ENCODE measurements around the gene WDR7. TPM values are rescaled to one million over a fixed set of nuclear protein-coding genes. Genes with fewer than 3 reads are reported as not detected.

The WDR7 gene
- total and polyA plus RNA-seq, 9 of the 15 experiments (the other 6 are each of a cell fraction or from before 2014, with no cell fraction given), result 1.4 to 9.4 (median 5.3) TPM

DNA sequence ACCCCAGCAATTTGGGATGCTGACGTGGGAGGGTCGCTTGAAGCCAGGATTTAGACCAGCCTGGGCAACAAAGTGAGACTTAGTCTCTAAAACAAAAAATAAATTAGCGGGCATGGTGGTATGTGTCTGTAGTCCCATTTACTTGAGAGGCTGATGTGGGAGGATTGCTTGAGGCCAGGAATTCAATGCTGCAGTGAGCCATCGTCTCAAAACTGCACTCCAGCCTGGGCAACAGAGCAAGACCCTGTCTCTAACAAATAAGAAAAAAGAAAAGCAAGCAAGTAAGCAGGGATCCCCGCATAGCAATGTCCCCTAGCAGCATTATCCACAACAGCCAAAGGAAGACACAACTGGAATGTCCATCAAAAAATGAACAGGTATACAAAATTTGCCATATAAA, 16.2 kb upstream of the WDR7 start:
- no peak for FAIRE-seq
- H3K9me1 ChIP-seq (ENCODE audit: control insufficient read depth, insufficient read depth, low read length), result no peaks in the 10 kb centered on the region
- intact Hi-C loops (cut with micrococcal nuclease) (loop anchor here (10.0 kb wide), 1 partner anchor 1250 kb away; no protein-coding TSS in a partner anchor), in situ Hi-C loops (cut with MboI) (no loop called here)
- H3K27me3 ChIP-seq (ENCODE audit: control insufficient read depth in 2 of 2, insufficient read depth in 2 of 2, low read length in 2 of 2), result no peaks in the 10 kb centered on the region
- H2AFZ ChIP-seq (ENCODE audit: low read depth, low read length), result no peak overlapping the region
- ATAC-seq, result no peak
- H4K20me1 ChIP-seq (replicated peaks; ENCODE audit: control insufficient read depth, insufficient read depth, low read length), result peaks cover 9% of the 10 kb centered on the region; the same call in 1 of the 2 replicates
- H3K27ac ChIP-seq (ENCODE audit: extremely low read depth, low read depth, low read length), result no peak overlapping the region
- peak overlapping the region; percentile 44; the same call in 1 of the 2 replicates for H3K4me2 ChIP-seq (ENCODE audit: insufficient read depth, low read length)
- no peak overlapping the region for H3K4me3 ChIP-seq
- ChIA-PET CTCF (ENCODE audit: low intra/inter-chr PET ratio) (no interaction called here), POLR2A (no interaction called here)
- peaks cover 4% of the 10 kb centered on the region; the same call in 1 of the 2 replicates for H3K9me3 ChIP-seq (replicated peaks; ENCODE audit: control insufficient read depth, insufficient read depth, low read depth, low read length)
- peaks cover 0 to 2% of the 10 kb centered on the region in 2 experiments; a peak in 3 of 5 replicates for H3K4me1 ChIP-seq (replicated peaks in 1 of 2; ENCODE audit: control insufficient read depth in 2 of 2, insufficient read depth in 2 of 2, low read length in 2 of 2)
- peaks cover 42% of the 10 kb centered on the region for H3K36me3 ChIP-seq (ENCODE audit: control insufficient read depth, insufficient read depth, low read length)
- TF ChIP-seq ZNF121 (CRISPR knock-in tag; conservative IDR thresholded peaks at IDR 0.05) (peak; percentile 59; the same call in 1 of the 2 replicates), NUFIP1 (IDR thresholded peaks at IDR 0.05; ENCODE audit: partially characterized antibody) (no peak), RBM25 (IDR thresholded peaks at IDR 0.05; ENCODE audit: low read depth, low read length, severe bottlenecking) (peak; percentile 48)
- BruUV-seq (replicated peaks), result no TSS peak
- DNase-seq (ENCODE audit: extremely low read depth in 1 of 4, low spot score in 3 of 4), result no peak
- 65% methylated on average over 5 of the region's 5 CpGs for WGBS (ENCODE audit: insufficient coverage, low coverage, missing lambda C conversion rate)
- H3K9ac ChIP-seq (ENCODE audit: insufficient read depth in 1 of 2, low read depth in 2 of 2, low read length in 2 of 2), result no peak overlapping the region
- H3K79me2 ChIP-seq (ENCODE audit: control insufficient read depth, insufficient read depth, low read length), result peaks cover 83% of the 10 kb centered on the region

DNA sequence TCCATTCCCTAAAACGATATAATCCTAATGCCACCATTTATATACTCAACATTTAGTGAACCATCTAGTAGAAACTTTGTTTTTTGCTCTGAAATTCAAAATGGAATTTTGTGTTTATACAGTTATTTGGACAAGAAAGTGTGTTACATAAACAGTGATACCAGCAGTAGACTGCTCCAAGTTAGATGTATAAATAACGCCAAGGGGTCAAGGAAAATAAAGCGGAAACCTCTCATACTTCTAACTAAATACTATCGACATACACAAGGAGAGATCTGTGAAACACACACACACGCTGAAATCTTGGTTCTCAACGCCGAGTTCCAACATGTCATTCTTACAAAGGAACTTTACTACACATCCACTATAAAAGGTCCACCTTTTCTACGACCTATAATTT, 14.0 kb upstream of the WDR7 start:
- Histone ChIP-seq H3K4me3 (peak overlapping the region; percentile 76), H4K20me1 (replicated peaks; ENCODE audit: control insufficient read depth, insufficient read depth, low read length) (peaks cover 9% of the 10 kb centered on the region; the same call in 1 of the 2 replicates), H2AFZ (ENCODE audit: low read depth, low read length) (no peak overlapping the region), H3K9ac (ENCODE audit: insufficient read depth in 1 of 2, low read depth in 2 of 2, low read length in 2 of 2) (peak overlapping the region; percentile 28 to 95; a peak in 3 of 4 replicates), H3K36me3 (ENCODE audit: control insufficient read depth, insufficient read depth, low read length) (peaks cover 26% of the 10 kb centered on the region), H3K27ac (ENCODE audit: extremely low read depth, low read depth, low read length) (peak overlapping the region; percentile 92), H3K27me3 (ENCODE audit: control insufficient read depth in 2 of 2, insufficient read depth in 2 of 2, low read length in 2 of 2) (no peaks in the 10 kb centered on the region), H3K9me3 (replicated peaks; ENCODE audit: control insufficient read depth, insufficient read depth, low read depth, low read length) (peaks cover 4% of the 10 kb centered on the region; the same call in 1 of the 2 replicates), H3K4me2 (ENCODE audit: insufficient read depth, low read length) (peak overlapping the region; percentile 75), H3K9me1 (ENCODE audit: control insufficient read depth, insufficient read depth, low read length) (no peaks in the 10 kb centered on the region), H3K4me1 (replicated peaks in 1 of 2; ENCODE audit: control insufficient read depth in 2 of 2, insufficient read depth in 2 of 2, low read length in 2 of 2) (peaks cover 0 to 2% of the 10 kb centered on the region in 2 experiments; a peak in 3 of 5 replicates), H3K79me2 (ENCODE audit: control insufficient read depth, insufficient read depth, low read length) (peaks cover 62% of the 10 kb centered on the region)
- under 1% methylated on average over 8 of the region's 8 CpGs for WGBS (ENCODE audit: insufficient coverage, low coverage, missing lambda C conversion rate)
- TSS peak; percentile 54 for BruUV-seq (replicated peaks)
- TF ChIP-seq HNRNPLL (IDR thresholded peaks at IDR 0.05; ENCODE audit: low read depth, low read length, poor library complexity, severe bottlenecking), result no peak
- DNase-seq (ENCODE audit: extremely low read depth in 1 of 4, low spot score in 3 of 4) (no peak), FAIRE-seq (no peak), ATAC-seq (peak; percentile 5; the same call in 2 of the 3 replicates)
- ChIA-PET CTCF (ENCODE audit: low intra/inter-chr PET ratio) (no interaction called here), POLR2A (interaction anchor here (1.1 to 1.4 kb wide), 2 partner anchors 12 to 14 kb away, joined by 6 to 10 read pairs; partner anchors contain the start of gene WDR7)
- in situ Hi-C loops (cut with MboI), result no loop called here
- intact Hi-C loops (cut with micrococcal nuclease), result loop anchor here (10.0 kb wide), 1 partner anchor 1252 kb away; no protein-coding TSS in a partner anchor

Data from K562 (cell line).